HUES6 (cell line): ENCODE data around the gene ARL15.
"Not testable (repeated sequence)": the region's sequence is repeated elsewhere in the genome, so short reads cannot be mapped to it uniquely, and the experiment has no call there.

ENCODE experiments used
- H3K27ac ChIP-seq: 2 replicates; pipeline ENCODE4 v1.7.0; 2013; ENCODE audit warnings: low read depth, mild to moderate bottlenecking, low read length, inconsistent platforms
- H3K27me3 ChIP-seq: 2 replicates; pipeline ENCODE4 v1.6.1; 2013; ENCODE audit warnings: low read length; ENCODE audit not compliant: control insufficient read depth, insufficient read depth
- H3K36me3 ChIP-seq: 2 replicates; pipeline ENCODE4 v1.6.1; 2013; ENCODE audit warnings: low read length; ENCODE audit not compliant: control insufficient read depth, insufficient read depth
- H3K4me1 ChIP-seq: 2 replicates; pipeline ENCODE4 v1.6.1; 2013; ENCODE audit warnings: low read length; ENCODE audit not compliant: control insufficient read depth, insufficient read depth
- H3K4me3 ChIP-seq: 2 replicates; pipeline ENCODE4 v1.5.1; 2013; ENCODE audit warnings: low read depth, low read length
- H3K9ac ChIP-seq: one replicate; pipeline ENCODE4 v1.6.1; 2013; ENCODE audit warnings: mild to moderate bottlenecking, low read length
- H3K9me3 ChIP-seq: 2 replicates; pipeline ENCODE4 v1.6.1; 2013; ENCODE audit warnings: low read depth, low read length; ENCODE audit not compliant: control insufficient read depth, insufficient read depth

ARL15 gene

DNA sequence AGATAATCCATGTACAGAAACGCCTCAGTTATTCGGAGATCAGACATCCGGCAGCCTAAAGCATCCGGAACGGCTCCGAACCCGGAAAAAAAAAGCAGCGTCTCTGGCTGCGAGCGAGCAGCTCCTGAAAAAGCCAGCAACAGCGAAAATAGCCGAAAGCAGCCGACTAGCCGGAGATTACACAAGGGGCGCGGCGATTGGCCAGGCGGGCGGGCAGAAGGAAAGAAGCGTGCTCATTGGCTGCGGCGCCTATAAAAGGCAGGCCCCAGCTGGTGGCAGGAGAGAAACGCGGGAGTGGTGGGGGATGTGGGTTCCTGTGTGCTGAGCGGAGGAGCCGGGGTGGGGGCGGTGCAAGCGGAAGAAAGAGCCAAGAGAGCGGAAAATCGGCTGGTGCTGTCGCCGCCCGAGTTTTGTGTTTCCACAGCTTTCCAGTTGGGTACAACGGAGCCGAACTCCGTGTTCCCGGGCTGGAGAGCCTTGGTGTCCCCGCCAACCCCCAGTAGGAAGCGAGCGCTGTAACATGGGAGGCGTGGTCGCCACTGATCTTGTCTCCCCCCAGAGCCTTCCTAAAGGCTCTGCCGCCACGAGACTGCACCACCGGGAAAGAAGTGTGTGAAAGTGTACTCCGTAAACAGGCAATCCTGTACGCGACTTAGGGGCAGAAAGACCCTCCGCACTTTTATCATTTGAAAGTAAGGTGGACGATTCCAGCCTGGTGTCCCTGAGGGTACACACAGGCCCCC lies at the start of gene ARL15:
Gene ARL15, minus strand, starts transcription at position 141 of the 743 bp plus-strand sequence.
- Histone ChIP-seq H3K36me3 (no peaks in the 10 kb centered on the region), H3K4me1 (peaks cover 24% of the 10 kb centered on the region), H3K9ac (peak within 1 kb of the TSS; percentile 82), H3K9me3 (no peaks in the 10 kb centered on the region), H3K4me3 (peak within 1 kb of the TSS; percentile 98), H3K27ac (peak within 1 kb of the TSS; percentile 72; the same call in 1 of the 2 replicates), H3K27me3 (peaks cover 19% of the 10 kb centered on the region)

DNA sequence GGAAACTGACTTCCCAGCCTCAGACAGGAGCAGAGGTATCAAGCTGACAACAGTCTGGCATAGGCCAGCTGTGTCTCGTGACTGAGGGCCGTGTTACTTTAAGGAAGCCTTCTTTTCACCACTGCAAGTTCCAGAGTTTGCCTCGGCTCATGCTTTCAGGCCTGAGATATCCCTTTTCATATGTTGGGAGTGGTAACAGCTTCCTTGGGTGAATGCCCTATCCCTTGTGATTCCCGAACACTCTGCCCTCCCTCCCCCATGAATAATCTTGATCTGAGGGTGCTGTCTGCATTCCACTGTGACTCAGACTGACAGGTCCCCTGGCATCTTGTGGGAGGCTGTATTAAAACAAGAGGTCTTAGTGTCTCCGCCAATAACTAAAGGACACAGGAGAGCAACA lies 49.7 kb upstream of the ARL15 start:
- Histone ChIP-seq H3K27ac (no peak overlapping the region), H3K9me3 (peaks cover 7% of the 10 kb centered on the region), H3K36me3 (no peaks in the 10 kb centered on the region), H3K4me3 (no peak overlapping the region), H3K27me3 (no peaks in the 10 kb centered on the region), H3K4me1 (peaks cover 6% of the 10 kb centered on the region), H3K9ac (no peak overlapping the region)

DNA sequence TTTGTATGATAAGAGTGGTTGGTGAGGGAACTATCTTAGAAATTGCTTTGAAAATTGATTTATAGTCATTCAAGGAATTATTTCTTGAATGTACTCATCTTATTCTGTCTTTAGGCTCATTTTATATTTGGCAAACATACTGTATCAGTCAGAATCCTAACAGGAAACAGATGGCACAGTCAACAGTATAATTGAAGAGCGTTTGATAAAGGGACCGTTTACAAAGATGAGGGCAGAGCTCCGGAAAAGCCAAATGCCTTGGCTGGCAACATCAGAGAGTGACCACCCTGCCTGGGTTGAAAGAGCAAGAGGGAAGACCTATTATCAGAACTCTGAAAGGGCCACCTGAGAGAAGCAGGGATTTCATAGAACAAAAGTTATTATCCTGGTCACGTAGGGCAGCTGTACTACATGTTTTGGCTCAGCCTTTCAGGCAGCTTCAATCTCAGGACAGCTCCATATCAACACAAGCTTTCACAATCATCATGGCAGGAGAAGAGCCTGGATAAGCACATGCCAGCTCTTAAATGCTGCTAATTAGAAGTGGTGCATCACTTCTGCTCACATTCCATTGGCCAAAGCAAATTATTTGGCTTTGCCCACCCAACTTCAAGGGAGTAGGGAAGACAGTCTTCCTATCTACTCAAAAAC lies 47.2 kb upstream of the ARL15 start:
- Histone ChIP-seq H3K9ac (no peak overlapping the region), H3K27me3 (no peaks in the 10 kb centered on the region), H3K9me3 (peaks cover 31% of the 10 kb centered on the region), H3K4me3 (no peak overlapping the region), H3K36me3 (no peaks in the 10 kb centered on the region), H3K27ac (no peak overlapping the region), H3K4me1 (peaks cover 6% of the 10 kb centered on the region)

DNA sequence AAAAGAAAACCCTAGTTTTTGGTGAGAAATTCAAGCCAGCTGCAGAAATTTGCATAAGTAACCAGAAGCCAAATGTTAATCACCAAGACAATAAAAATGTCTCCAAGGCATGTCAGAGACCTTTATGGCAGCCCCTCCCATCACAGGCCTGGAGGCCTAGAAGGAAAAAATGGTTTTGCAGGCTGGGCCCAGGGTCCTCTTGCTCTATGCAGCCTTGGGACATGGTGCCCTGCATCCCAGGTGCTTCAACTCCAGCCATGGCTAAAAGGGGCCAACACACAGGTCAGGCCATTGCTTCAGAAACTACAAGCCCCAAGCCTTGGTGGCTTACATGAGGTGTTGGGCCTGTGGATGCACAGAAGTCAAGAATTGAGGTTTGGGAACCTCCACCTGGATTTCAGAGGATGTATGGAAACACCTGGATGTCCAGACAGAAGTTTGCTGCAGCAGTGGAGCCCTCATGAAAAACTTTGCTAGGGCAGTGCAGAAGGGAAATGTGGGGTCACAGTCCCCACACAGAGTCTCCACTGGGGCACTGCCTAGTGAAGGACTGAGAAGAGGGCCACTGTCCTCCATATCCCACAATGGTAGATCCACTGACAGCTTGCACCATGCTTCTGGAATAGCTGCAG lies 43.7 kb upstream of the ARL15 start:
- not testable (repeated sequence) for H3K36me3 ChIP-seq, H3K4me3 ChIP-seq, H3K27ac ChIP-seq, H3K27me3 ChIP-seq, H3K4me1 ChIP-seq, H3K9ac ChIP-seq
- H3K9me3 ChIP-seq = peaks cover 46% of the 10 kb centered on the region

DNA sequence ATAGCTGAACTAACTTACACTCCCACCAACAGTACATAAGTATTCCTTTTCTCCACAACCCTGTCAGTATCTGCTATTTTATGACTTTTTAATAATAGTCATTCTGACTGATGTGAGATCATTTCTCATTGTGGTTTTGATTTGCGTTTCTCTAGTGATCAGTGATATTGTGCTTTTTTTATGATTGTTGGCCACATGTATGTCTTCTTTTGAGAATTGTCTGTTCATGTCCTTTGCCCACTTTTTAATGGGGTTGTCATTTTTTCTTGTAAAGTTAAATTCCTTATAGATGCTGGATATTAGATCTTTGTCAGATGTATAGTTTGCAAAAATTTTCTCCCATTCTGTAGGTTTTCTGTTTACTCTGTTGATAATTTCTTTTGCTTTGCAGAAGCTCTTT lies 42.2 kb upstream of the ARL15 start:
- not testable (repeated sequence) for H3K4me1 ChIP-seq, H3K9ac ChIP-seq, H3K4me3 ChIP-seq, H3K36me3 ChIP-seq, H3K27ac ChIP-seq, H3K27me3 ChIP-seq
- peaks cover 50% of the 10 kb centered on the region for H3K9me3 ChIP-seq

DNA sequence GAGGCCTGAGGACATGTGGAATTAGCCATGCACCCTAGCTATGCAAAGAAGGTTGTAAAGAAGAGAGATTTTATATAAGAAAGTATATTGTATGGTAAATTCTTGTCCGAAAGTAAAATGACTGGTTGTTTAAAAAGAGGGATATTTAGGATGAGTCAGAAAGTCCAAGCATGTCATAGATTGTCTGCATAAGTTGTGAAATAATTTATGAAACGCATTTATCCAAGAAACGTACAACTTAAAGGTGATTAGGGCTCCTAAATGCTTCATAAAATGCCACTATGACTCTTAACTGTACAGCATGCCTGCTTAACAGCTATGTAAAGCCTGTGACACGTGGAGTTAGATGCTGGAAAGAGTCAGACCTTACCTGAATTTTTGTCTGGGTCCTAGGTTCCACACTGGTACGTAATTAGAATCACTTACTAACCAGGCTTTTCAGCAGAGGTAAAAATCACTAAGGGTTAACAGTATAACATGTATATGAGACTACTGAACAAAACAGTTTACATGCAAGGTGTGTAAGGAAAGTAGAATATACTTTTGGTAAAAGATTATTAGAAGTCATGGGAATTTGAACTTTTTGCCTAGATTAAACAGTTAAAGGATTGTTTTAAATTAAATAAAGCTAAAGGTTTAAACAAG lies 37.0 kb upstream of the ARL15 start:
- Histone ChIP-seq H3K9ac (no peak overlapping the region), H3K9me3 (peaks cover 43% of the 10 kb centered on the region), H3K27ac (no peak overlapping the region), H3K36me3 (no peaks in the 10 kb centered on the region), H3K4me3 (no peak overlapping the region), H3K27me3 (no peaks in the 10 kb centered on the region), H3K4me1 (no peaks in the 10 kb centered on the region)

DNA sequence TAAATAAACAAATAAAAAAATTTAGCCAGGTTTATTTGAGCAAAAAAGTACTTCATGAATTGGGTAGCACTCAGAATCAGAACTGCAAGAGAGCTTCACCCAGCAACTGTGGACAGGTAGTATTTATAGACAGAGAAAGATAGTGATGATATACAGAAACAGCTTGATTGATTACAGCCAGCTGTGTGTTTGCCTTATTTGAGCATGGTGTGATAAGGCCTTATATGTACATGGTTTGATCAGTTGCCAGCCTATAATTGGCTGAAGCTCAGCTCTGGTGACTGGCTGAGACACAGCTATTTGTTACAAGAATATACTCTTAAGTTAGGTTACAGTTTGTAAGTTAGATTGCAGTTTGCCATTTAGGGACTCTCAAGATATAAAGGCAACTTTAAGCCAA lies 34.3 kb upstream of the ARL15 start:
- H3K27ac ChIP-seq = no peak overlapping the region
- H3K4me1 ChIP-seq = no peaks in the 10 kb centered on the region
- no peaks in the 10 kb centered on the region for H3K36me3 ChIP-seq
- peaks cover 30% of the 10 kb centered on the region for H3K9me3 ChIP-seq
- H3K27me3 ChIP-seq = no peaks in the 10 kb centered on the region
- H3K4me3 ChIP-seq = no peak overlapping the region
- no peak overlapping the region for H3K9ac ChIP-seq

DNA sequence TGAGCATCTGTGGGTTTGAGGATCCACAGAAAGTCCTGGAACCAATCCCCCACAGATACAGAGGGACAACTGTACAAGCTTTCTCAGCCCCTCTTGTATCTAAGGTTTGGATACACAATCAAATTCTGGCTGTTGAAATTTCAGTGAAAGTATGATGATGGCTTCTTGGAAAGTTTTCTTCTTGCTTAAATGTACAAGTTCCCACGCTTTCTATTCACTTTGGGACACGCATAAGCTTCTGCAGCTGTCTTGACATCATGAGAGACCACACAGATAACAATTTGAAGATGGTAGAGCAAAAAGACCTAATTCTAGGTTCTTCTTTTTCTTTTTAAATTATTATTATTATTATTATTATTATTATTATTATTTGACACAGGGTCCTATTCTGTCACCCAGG lies 31.6 kb upstream of the ARL15 start:
- peaks cover 24% of the 10 kb centered on the region for H3K9me3 ChIP-seq
- H3K27me3 ChIP-seq = no peaks in the 10 kb centered on the region
- H3K9ac ChIP-seq = no peak overlapping the region
- no peaks in the 10 kb centered on the region for H3K36me3 ChIP-seq
- no peak overlapping the region for H3K27ac ChIP-seq
- no peaks in the 10 kb centered on the region for H3K4me1 ChIP-seq
- H3K4me3 ChIP-seq = no peak overlapping the region

DNA sequence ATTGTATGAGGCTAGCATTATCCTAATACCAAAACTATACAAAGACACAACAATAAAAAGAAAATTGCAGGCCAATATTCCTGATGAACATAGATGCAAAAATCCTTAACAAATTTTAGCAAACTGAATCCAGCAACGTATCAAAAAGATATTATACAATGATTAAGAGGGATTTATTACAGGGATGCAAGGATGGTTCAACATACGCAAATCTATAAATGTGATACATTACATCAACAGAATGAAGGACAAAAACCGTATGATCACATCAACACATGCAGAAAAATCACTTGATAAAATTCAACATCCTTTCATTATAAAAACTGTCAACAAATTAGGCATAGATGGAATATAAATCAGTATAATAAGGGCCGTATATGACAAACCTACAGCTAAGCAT lies 27.1 kb upstream of the ARL15 start:
- Histone ChIP-seq H3K27me3 (no peaks in the 10 kb centered on the region), H3K9ac (no peak overlapping the region), H3K4me1 (no peaks in the 10 kb centered on the region), H3K9me3 (peaks cover 3% of the 10 kb centered on the region; the same call in 1 of the 2 replicates), H3K4me3 (no peak overlapping the region), H3K27ac (no peak overlapping the region), H3K36me3 (no peaks in the 10 kb centered on the region)

DNA sequence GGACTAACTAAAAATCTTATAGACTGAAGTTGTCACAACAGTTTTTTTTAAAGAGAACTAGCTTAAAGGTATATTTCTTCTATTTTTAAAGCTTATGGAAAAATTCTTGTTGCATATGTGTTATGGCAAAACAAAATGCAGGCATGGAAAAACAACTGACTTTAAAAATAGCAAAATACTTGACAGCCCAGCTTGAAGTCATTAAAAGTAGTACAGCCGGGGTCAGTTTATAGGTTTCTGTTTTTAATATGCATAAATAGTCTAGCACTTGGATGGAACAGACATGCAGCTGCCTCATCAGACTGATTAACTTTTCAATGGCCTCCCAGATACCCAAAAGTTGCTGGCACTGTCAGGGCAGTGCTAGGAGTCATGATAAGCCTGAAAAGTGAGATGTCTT lies 22.3 kb upstream of the ARL15 start:
- Histone ChIP-seq H3K9me3 (peaks cover 3% of the 10 kb centered on the region; the same call in 1 of the 2 replicates), H3K27me3 (no peaks in the 10 kb centered on the region), H3K27ac (no peak overlapping the region), H3K4me3 (no peak overlapping the region), H3K4me1 (no peaks in the 10 kb centered on the region), H3K9ac (no peak overlapping the region), H3K36me3 (no peaks in the 10 kb centered on the region)
